AG09319 (cell line): ENCODE data around the gene C3AR1.
A peak's percentile ranks its signal among the peaks of the same experiment; 100 is the strongest.

Experiments
- DNase-seq: peaks from one replicate; pipeline ENCODE4 v3.0.0-alpha.2; 2010; ENCODE audit warnings: low read depth; ENCODE audit errors: extremely low read depth
- TF ChIP-seq, protein P1 (sequence below): IDR thresholded peaks from 2 replicates; pipeline ENCODE4 v1.5.1; 2011; ENCODE audit warnings: low read depth, mild to moderate bottlenecking, inconsistent platforms, low read length, moderate library complexity

The C3AR1 gene

DNA sequence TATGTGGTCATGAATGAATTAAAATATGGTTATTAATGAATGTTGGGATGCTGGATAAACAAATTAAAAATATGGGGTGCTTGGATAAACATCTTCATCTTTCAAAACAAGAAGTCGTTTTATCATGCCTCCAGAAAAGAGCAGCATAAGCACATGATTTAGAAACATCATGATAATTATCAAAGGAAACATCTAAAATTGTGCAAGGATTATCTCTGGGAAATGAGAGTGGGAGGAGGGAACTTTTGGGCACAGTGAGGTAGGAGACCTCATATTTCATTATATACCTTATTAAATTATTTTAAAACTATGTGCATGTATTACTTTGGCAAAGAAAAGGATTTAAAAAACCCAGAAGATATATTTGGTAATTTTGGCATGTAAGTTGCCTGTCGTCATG is 8.9 kb downstream of the C3AR1 start:
- DNase-seq, result no peak
- TF ChIP-seq, protein P1, sequence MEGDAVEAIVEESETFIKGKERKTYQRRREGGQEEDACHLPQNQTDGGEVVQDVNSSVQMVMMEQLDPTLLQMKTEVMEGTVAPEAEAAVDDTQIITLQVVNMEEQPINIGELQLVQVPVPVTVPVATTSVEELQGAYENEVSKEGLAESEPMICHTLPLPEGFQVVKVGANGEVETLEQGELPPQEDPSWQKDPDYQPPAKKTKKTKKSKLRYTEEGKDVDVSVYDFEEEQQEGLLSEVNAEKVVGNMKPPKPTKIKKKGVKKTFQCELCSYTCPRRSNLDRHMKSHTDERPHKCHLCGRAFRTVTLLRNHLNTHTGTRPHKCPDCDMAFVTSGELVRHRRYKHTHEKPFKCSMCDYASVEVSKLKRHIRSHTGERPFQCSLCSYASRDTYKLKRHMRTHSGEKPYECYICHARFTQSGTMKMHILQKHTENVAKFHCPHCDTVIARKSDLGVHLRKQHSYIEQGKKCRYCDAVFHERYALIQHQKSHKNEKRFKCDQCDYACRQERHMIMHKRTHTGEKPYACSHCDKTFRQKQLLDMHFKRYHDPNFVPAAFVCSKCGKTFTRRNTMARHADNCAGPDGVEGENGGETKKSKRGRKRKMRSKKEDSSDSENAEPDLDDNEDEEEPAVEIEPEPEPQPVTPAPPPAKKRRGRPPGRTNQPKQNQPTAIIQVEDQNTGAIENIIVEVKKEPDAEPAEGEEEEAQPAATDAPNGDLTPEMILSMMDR, result no peak

DNA sequence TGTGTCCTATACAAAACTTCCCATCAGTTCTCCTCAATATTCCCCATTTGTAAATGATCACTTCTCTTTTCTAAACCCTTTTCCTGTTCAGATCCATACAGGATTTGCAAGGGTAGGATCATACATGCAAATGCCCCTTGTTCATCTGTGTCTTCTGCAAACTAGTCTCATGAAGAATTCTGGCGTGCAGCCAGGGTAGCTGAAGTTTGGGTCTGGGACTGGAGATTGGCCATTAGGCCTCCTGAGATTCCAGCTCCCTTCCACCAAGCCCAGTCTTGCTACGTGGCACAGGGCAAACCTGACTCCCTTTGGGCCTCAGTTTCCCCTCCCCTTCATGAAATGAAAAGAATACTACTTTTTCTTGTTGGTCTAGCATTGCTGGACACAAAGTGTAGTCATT is 11.3 kb downstream of the C3AR1 start:
- DNase-seq, result no peak
- TF ChIP-seq, protein P1, result no peak

DNA sequence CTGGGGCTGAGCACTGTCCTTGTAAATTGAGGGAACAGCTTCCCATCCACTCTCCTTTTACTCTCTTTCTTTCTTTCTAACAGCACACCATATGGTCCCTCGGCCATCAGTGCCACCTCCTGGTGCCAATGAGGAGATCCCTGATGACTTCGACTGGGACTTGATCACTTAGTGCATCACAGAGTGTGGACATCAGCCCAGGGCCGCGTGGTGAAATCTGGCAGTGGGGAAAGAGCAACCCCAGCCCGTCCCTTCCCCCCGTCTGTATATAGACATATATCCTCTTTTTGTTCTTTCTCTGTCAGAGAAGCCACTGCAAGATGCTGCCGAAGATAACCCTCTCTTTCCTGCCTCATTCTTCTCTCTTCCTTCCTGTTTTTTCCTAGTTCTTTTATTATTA is 13.5 kb downstream of the C3AR1 start:
- TF ChIP-seq, protein P1, result no peak
- no peak for DNase-seq

DNA sequence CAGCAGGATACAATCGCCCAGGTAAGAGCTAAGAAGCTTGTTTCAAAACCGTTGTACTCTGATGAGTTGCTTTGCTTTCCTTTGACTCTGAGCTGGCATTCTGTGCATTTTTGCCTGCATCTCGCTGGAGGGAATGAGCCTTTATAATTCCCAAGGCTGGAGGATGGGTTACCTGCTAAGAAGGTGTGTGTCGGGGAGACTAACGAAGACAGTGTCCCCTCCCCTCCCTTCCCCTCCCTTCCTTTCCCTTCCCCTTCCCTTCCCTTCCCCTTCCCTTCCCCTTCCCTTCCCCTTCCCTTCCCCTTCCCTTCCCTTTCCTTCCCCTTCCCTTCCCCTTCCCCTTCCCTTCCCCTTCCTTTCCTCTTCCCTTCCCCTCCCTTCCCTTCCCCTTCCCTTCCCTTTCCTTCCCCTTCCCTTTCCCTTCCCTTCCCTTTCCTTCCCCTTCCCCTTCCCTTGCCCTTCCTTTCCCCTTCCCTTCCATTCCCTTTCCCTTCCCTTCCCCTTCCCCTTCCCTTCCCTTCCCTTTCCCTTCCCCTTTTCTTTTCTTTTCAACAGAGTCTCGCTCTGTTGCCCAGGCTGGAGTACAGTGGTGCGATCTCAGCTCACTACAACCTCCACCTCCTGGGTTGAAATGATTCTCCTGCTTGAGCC is 15.4 kb downstream of the C3AR1 start:
- no peak for DNase-seq
- TF ChIP-seq, protein P1, result no peak

DNA sequence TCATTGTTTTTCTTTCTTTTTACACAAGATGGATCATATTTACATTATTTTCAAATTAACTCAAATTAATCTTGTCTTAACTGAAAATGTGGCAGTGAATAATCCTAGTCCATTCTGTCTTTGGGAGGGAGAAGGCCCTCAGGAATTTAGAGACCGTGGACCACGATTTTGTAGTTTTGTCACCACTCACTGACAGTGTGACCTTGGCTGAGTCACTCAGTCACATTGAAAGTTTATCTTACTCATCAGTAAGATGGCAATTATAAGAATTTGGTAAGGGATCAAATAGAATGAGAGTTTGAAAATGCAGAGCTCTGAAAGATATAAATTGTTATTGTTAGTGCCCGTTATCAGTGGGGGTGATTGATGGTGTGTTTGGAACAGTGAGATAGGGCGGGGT is 17.3 kb downstream of the C3AR1 start:
- no peak for DNase-seq
- TF ChIP-seq, protein P1, result no peak

DNA sequence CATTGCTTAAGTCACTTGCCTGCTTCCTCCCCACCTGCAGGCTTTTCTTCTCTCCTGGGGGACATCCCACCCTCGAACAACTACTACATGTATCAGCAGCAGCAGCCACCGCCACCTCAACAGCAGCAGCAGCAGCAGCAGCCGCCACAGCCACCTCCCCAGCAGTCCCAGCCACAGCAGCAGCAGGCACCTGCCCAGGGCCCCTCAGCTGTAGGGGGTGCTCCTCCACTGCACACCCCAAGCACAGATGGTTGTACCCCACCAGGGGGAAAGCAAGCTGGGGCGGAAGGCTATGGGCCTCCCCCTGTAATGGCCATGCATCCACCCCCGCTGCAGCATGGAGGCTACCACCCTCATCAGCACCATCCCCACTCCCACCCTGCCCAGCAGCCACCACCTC is 18.3 kb downstream of the C3AR1 start:
- no peak for DNase-seq
- TF ChIP-seq, protein P1, result no peak

DNA sequence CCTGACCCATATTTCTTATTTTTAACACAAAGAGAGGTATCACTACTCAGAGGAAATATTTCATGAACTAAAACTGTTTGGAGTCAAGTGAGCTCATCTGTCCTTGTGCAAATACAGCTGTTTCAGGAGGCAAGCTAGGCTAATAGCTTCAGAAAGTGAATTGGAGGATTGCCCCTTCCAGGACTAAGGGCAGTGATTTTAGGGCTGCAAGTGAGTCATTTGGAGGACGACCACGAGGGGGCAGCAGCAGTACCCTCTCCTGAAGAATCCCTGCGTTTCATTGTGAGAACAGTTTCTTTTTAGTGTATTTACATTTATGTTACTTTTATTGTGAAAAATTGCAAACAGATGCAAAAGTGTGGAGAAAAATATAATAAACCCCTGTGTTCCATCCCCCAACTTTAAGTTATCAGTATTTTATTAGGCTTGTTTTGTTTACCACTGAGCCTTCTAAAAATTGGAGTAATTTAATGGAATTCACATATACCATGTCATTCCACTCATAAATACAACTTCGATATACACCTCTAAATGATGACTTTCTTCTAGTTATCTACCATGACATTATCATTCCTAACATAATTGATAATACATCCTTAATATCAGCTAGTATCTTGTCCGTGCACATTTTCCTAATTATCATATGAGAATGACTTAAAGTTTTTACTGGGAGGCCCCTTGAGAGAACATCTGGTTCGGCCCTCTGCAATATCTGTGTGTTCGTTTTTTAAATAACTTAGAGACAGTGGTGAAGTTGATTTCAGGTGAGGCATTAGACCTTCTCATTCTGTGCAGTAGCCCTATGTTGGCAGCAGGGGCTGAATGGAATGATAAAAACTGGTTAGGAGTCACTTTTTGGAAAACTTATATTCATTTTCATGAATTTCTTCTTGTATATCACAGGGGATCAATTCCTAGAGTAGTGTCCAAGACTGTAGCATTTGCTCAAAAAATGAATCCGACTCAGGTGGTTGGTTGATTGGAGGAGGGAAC is 19.9 kb downstream of the C3AR1 start:
- TF ChIP-seq, protein P1, result peak; percentile 87
- DNase-seq, result peak; percentile 64
